Left ventricle myocardium inferior (tissue), 1 donor: ENCODE results near the gene GAL3ST3. TPM values are rescaled to one million over a fixed set of nuclear protein-coding genes. Genes with fewer than 3 reads are reported as not detected.
"Not testable (repeated sequence)": the region's sequence is repeated elsewhere in the genome, so short reads cannot be mapped to it uniquely, and the experiment has no call there.

ENCODE experiments used
- DNase-seq: peaks from one replicate; pipeline ENCODE4 v3.0.0-alpha.2; 2020
- H3K27ac ChIP-seq: fragments of 200-600 bp; replicated peaks from 2 replicates; pipeline ENCODE4 v1.8.0; 2021
- H3K27me3 ChIP-seq: fragments of 200-600 bp; 2 replicates; pipeline ENCODE4 v1.8.0; 2021; ENCODE audit warnings: low read depth
- H3K36me3 ChIP-seq: fragments of 200-600 bp; 2 replicates; pipeline ENCODE4 v1.8.0; 2021
- H3K4me1 ChIP-seq: fragments of 200-600 bp; 2 replicates; pipeline ENCODE4 v1.8.0; 2021
- H3K4me3 ChIP-seq: fragments of 200-600 bp; 2 replicates; pipeline ENCODE4 v1.8.0; 2021; ENCODE audit warnings: mild to moderate bottlenecking, moderate library complexity
- H3K9me3 ChIP-seq: fragments of 200-600 bp; replicated peaks from 2 replicates; pipeline ENCODE4 v1.8.0; 2021
- intact Hi-C: fragments of 100-400 bp; cut with micrococcal nuclease; formaldehyde crosslinking; loops from one replicate; pipeline ENCODE4 v1.11.0; 2022
- total RNA-seq: library from RNA; stranded (reverse); fragmentation: NEBNext Ultra II Directional; extraction: Animal tissue kit (Norgen Biotek cat#: 25700); gene quantifications from one replicate; pipeline ENCODE4 v1.2.1, GENCODE V29; 2021
- TF ChIP-seq, protein P1 (sequence below): fragments of 200-600 bp; IDR thresholded peaks from 2 replicates; pipeline ENCODE4 v1.8.0; 2021; ENCODE audit warnings: antibody characterized with exemption, mild to moderate bottlenecking, borderline replicate concordance
- donor health status: DM: no; HTN: yes; CAD: no; lungs with severe emphysema.

The GAL3ST3 gene
- total RNA-seq, 1 donor from 2014 or later, result 1.3 TPM

DNA sequence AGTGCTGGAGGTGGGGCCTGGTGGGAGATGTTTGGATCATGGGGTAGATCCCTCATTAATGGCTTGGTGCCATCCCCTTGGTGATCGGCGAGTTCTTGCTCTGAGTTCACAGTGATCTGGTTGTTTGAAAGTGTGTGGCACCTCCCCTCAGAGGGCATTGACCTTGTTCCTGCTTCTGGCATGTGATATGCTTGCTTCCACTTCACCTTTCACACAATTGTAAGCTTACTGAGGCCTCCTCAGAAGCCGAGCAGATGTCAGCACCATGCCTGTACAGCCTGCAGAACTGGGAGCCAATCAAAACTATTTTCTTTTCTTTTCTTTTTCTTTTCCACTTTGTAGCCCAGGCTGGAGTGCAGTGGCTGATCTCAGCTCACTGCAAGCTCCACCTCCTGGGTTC is 11.6 kb downstream of the GAL3ST3 start:
- H3K4me1 ChIP-seq, result peaks cover 5% of the 10 kb centered on the region
- no peak overlapping the region for H3K4me3 ChIP-seq
- no peak overlapping the region for H3K27ac ChIP-seq
- H3K36me3 ChIP-seq, result no peaks in the 10 kb centered on the region
- H3K27me3 ChIP-seq, result peaks cover 4% of the 10 kb centered on the region
- H3K9me3 ChIP-seq, result no peaks in the 10 kb centered on the region
- intact Hi-C loops, result no loop called here
- no peak for DNase-seq
- TF ChIP-seq, protein P1, sequence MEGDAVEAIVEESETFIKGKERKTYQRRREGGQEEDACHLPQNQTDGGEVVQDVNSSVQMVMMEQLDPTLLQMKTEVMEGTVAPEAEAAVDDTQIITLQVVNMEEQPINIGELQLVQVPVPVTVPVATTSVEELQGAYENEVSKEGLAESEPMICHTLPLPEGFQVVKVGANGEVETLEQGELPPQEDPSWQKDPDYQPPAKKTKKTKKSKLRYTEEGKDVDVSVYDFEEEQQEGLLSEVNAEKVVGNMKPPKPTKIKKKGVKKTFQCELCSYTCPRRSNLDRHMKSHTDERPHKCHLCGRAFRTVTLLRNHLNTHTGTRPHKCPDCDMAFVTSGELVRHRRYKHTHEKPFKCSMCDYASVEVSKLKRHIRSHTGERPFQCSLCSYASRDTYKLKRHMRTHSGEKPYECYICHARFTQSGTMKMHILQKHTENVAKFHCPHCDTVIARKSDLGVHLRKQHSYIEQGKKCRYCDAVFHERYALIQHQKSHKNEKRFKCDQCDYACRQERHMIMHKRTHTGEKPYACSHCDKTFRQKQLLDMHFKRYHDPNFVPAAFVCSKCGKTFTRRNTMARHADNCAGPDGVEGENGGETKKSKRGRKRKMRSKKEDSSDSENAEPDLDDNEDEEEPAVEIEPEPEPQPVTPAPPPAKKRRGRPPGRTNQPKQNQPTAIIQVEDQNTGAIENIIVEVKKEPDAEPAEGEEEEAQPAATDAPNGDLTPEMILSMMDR, result no peak

DNA sequence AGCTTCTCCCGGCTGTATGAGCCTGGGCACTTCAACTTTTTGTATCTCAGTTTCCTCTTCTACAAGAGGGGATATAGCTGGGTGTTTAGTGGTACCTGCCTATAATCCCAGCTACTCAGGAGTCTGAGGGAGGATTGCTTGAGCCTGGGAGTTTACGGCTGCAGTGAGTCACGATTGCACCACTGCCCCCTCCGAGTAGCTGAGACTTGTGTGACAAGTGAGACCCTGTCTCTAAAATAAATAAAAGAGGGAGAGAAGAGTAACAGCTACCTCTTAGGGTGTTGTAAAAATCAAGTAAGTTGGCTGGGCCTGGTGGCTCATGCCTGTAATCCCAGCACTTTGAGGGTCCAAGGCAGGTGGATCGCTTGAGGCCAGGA is 12.6 kb downstream of the GAL3ST3 start:
- TF ChIP-seq, protein P1, result no peak
- Histone ChIP-seq H3K4me3 (no peak overlapping the region), H3K36me3 (no peaks in the 10 kb centered on the region), H3K27me3 (peaks cover 4% of the 10 kb centered on the region), H3K4me1 (peaks cover 5% of the 10 kb centered on the region), H3K27ac (no peak overlapping the region), H3K9me3 (no peaks in the 10 kb centered on the region)
- DNase-seq, result no peak
- intact Hi-C loops, result no loop called here

DNA sequence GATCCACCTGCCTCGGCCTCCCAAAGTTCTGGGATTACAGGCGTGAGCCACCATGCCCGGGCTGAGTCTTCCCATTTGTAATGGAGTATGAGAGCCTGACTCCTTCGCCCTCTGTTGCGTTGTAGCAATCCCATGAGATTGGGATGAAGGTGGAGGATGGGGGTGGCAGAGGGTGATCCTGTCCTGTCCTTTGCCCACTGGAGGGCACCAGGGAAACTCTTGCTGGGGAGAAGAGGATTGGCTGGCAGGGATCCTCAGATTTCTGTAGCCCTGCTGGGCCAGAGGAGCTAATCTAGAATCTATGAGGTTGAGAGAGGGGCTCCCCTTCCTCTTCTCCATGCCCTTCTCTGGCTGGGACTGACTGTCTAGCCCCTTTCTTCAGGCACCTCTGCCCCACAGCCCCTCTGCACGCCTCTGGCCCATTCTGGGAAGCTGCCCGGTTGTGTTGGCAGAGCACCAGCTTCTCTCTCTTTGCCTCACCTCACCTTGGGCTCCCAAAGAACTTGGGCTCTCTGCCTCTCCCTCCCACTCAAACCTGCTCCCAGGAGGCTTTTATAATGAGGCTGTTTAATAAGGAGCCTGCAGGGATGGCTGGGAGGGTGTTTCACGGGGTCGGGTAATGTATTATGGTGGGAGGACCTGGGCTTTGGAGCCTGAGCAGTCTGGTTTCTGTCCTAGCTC is 13.2 kb downstream of the GAL3ST3 start:
- Histone ChIP-seq H3K4me1 (peaks cover 5% of the 10 kb centered on the region), H3K27me3 (peaks cover 4% of the 10 kb centered on the region), H3K9me3 (no peaks in the 10 kb centered on the region), H3K27ac (no peak overlapping the region), H3K4me3 (no peak overlapping the region), H3K36me3 (no peaks in the 10 kb centered on the region)
- TF ChIP-seq, protein P1, result no peak
- DNase-seq, result no peak
- intact Hi-C loops, result no loop called here

DNA sequence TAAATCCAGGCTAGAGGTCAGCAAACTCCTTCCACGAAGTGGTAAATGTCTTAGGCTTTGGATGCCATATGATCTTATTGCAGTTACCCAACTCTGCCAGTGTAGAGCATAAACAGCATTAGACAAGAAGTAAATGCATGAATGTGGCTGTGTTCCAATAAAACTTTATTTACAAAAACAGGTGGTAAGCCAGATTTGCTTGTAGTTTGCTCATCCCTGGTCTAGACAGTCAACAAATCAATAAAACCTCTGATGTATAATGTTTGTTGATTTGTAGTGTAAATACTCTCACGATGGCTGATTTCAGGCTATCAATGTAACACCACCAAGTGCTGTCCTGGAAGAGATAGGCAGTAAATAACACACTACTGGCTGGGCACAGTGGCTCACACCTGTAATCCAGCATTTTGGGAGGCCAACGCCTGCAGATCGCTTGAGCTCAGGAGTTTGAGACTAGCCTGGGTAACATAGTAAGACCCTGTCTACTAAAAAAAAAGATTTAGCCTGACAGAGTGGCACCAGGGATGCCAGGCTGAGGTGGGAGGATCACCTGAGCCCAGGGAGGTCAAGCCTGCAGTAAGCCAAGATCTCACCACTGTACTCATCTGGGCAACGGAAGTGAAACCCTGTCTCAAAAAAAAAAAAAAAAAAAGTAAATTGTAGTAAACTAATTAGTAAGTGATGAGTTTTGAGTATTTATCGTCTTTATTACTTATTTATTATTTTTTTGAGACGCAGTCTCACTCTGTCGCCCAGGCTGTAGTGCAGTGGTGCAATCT is 15.8 kb downstream of the GAL3ST3 start:
- Histone ChIP-seq H3K36me3 (no peaks in the 10 kb centered on the region), H3K27me3 (peaks cover 4% of the 10 kb centered on the region), H3K27ac (no peak overlapping the region), H3K4me3 (no peak overlapping the region), H3K9me3 (no peaks in the 10 kb centered on the region), H3K4me1 (peaks cover 5% of the 10 kb centered on the region)
- intact Hi-C loops, result no loop called here
- TF ChIP-seq, protein P1, result no peak
- DNase-seq, result no peak

DNA sequence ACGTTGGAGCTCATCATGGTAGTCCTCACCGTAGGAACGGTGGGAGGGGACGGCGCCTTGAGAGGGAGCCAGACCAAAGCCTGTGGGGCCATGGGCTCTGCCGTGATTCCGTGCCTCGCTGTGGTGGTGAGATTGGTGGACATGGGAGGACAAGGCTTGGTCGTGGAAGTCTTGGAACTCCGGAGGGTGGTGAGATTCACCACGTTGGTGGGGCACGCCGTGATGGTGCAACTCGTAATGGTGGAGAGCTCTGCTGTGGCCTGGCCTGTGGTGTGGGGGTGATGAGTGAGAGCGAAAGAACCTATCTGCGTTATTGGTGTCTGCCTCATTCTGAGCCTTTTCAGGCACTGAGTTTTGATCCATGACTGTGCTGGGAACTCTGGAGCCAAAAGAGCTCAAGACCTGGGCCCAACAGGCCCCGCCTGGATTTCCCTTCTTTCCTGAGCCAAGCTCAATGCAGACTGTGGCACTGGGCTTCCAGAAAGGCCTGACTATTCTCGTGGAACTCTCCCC is 22.9 kb downstream of the GAL3ST3 start, which contains the start of gene CATSPER1:
Gene CATSPER1, minus strand, starts transcription at position 463 of the 513 bp plus-strand sequence. Its CDS starts 100 bp downstream, at position 363.
- Histone ChIP-seq H3K27ac (no peak within 1 kb of the TSS), H3K4me3 (no peak within 1 kb of the TSS), H3K36me3 (no peaks in the 10 kb centered on the region), H3K9me3 (no peaks in the 10 kb centered on the region), H3K4me1 (peaks cover 10% of the 10 kb centered on the region), H3K27me3 (peaks cover 18% of the 10 kb centered on the region)
- TF ChIP-seq, protein P1, result no peak
- intact Hi-C loops, result no loop called here
- no peak for DNase-seq

DNA sequence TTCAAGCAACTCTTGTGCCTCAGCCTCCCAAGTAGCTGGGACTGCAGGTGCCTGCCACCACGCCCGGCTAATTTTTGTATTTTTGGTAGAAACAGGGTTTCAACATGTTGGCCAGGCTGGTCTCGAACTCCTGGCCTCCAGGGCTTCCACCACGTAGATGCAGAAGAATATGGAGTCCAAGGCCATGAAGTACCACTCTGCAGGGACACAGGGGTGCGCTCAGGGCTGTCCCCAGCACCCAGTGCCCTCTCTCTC is 25.8 kb downstream of the GAL3ST3 start:
- H3K27ac ChIP-seq, DNase-seq, H3K4me1 ChIP-seq, H3K36me3 ChIP-seq, intact Hi-C loops, H3K4me3 ChIP-seq, H3K9me3 ChIP-seq: not testable (repeated sequence)
- H3K27me3 ChIP-seq, result peaks cover 18% of the 10 kb centered on the region
